ENCODE data around the gene ARHGEF26. TPM values are rescaled to one million over a fixed set of nuclear protein-coding genes. Genes with fewer than 3 reads are reported as not detected.
A peak's percentile ranks its signal among the peaks of the same experiment; 100 is the strongest.

Gene ARHGEF26
- total RNA-seq, 1 experiment from 2014 or later = 2.9 TPM

DNA sequence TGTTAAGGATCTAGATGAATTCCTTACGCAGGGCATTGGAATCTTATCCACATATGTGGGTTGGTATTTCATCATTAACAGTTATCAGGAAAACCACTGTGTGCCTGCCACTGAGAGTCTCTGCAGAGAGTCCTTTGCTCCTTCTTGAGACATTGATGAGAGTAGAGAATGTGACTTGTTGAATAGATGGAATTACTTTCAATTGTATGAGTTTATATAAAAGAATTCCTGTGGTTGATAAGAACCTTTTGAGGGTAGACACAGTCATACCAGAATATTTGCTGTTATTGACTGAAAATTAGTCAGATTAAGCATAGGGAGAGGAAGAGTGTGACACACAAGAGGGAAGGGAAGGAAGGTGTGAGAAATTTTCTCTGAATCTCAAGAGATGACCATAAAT is 30.8 kb downstream of the ARHGEF26 start:
- DNase-seq (ENCODE audit: extremely low read depth, low read depth) = no peak

DNA sequence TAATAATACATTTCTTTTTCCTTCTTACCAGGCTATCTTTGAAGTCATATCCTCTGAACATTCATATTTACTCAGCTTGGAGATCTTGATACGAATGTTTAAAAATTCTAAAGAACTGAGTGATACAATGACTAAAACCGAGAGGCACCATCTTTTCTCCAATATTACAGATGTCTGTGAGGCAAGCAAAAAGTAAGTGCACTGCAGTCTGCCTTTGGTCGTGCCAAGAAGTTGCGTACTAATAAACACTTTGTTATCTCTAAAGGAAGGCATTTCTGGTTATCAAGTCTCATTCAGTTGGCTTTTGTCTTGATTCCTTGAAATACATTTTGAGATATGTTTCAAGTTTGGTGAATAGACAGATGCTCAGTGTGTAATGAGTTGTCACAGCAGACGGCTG is 31.6 kb downstream of the ARHGEF26 start:
- no peak for DNase-seq (ENCODE audit: extremely low read depth, low read depth)

DNA sequence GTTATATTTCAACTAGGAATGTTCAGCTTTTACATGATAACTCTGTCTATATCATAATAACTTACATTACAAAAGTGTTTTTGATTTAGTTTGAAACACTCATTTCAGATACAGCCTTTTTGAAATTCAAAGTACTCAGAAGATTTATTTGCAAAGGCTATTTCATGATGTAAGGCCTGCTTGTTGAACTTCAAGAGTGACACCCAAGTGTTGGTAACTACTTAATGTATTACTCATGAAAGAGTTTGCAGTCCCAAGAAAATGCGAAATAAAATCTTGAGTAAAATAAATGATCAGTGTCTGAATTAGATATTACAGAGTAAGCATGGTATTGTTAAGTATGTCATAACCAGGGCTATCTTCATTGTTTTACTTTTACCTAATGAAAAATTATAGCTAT is 35.3 kb downstream of the ARHGEF26 start:
- DNase-seq (ENCODE audit: extremely low read depth, low read depth) = peak; percentile 34

DNA sequence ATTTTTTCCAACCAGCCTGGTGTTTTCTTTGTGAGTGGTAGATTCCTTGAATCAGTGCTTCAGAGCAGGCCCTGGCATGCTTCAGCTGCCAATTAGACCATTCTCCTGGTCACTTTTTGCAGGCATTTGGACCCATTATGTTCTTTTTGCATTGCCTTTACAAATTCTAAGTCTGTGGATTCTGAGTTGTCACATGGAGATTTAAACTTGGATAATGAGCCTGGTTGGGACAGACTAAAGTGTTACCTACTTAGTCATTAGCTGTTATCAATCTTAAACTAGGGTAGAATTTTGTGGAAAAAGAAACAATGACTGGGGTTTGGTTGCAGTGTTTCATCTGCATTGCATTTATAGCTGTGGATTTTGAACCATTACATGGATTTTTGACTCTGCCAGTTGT is 40.6 kb downstream of the ARHGEF26 start:
- DNase-seq (ENCODE audit: extremely low read depth, low read depth) = no peak

DNA sequence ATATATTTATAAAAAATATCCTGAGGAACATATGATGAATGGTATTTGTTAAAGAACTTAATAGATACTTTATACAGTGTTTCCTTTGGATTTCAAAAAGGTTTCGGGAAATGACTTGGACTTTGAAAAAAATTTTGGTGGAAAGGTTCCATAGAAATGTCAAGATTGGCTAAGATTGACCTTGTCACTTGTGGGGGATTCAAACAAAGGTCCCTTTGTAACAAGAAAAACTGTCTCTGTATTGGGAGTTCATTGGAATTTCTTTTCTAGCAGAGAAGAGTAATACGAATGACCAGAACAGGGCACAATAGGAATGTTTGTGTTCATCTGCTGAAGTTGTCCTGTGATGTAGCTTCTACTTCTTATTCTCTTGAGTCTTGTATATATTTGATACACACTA is 43.2 kb downstream of the ARHGEF26 start:
- DNase-seq (ENCODE audit: extremely low read depth, low read depth) = no peak

DNA sequence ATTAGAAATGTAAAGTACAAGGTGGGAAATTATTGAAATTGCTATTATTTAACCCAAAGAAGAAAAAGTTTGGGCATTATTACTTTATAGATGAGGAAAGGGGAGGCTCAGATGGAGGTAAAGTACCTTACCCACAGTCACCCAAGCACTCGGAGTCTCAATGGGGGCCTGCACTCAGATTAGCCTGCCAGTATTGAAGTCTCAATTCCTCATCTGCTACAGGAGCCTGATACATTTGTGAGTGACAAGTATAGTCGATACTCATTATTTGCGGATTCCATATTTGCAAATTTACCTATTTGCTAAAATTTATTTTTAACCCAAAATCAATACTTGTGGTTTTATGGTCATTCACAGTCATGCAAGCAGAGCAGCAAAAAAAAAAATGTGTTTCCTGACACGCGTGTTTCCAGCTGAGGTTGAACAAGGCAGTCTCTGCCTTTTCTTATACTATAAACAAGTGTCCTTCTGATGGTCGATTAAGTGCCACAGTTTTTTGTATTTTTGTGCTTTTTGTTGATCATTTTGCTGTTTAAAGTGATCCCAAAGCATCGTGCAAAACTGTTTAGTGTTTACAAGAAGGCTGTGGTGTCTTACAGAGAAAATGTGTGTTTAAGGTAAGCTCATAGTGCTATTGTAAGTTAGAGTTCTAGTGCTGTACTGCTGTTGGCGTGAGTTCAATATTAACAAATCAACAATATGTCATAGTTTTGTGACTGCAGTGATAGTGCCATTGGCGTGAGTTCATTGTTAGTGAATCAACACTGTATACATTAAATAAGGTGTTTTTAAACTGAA is 48.0 kb downstream of the ARHGEF26 start:
- no peak for DNase-seq (ENCODE audit: extremely low read depth, low read depth)

DNA sequence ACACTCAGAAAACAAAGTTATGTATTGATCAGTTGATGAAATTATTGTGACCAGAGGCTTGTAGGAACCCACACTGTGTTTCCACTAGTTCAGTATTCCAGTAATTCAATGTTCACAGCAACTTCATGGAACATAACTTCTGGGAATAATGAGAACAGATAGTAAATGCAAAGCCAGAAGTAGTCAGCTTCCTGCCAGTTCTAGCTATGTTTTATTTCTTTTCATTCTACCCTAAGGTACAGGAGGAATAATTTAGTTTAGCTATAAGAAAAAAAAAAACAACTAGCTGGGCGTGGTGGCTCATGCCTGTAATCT is 48.6 kb downstream of the ARHGEF26 start:
- no peak for DNase-seq (ENCODE audit: extremely low read depth, low read depth)

DNA sequence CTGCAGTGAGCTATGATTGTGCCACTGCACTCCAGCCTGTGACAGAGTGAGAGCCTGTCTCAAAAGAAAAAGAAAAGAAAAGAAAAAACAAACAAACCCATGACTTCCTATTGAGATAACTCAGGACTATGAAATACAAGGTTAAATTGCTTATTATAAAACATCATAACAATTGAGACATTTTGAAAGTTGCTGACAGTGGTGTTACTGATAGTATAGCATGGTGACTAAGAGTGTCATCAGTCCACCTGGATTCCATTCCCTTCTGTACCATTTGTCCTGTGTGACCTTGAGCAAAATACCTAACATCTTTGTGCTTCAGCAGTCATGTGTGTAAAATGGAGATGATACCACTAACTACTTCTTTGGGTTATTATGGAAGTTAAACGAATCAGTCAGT is 49.1 kb downstream of the ARHGEF26 start:
- DNase-seq (ENCODE audit: extremely low read depth, low read depth) = no peak

DNA sequence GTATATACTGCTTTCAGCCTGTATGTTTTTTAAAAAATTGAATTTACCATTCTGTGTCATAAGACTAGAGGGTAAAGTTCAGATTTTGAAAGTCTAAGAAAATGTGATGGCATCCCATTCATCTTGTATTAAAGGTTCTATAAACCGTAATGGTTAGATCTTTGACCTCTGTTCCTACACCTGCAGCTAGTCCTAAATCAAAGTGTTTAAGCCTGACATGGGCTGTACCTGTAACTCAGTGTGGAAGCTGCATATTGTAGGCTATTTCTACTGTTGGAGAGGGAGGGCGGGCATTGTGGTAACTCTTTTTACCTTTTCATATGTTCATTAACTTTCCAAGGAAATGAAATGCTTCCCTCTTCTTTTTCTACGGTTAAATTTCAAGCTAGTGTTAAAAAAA is 53.9 kb downstream of the ARHGEF26 start:
- no peak for DNase-seq (ENCODE audit: extremely low read depth, low read depth)

DNA sequence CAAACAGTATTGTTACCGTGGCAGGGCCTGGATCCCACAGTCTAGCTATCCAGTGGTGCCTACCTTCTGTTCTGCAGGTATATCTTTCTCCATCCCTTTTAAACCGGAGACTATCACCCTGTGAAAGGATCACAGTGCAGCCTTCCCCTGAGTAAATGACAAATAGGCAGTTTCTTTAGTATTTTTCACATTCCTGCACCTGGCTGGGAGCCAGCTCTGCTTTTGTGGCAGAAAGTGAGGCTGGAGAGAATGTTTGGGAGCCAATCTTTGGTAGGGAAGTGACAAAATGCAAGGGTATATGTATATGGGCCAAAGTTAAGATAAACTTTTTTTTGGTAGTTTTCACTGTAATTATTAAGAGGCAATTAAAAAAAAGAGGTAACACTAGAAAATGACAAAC is 54.8 kb downstream of the ARHGEF26 start:
- DNase-seq (ENCODE audit: extremely low read depth, low read depth) = no peak

DNA sequence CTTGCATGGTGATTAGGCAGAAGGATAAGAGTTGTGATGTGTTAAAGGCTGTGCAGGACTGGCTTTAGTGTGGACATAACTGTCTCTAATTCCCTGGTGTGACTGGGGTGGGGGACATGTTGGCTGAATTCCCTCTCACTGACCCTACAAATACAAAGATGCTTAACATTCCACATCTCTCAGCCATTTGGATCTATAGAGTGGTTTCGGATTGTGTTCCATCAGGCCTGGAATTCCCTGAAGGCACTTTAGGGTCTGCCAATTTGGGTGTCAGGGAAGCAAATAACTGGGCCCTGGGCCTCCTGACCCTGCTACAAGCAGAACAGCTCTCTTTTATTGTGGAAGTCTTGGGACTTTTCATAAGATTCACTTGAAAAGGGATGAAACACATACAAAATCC is 56.2 kb downstream of the ARHGEF26 start:
- DNase-seq (ENCODE audit: extremely low read depth, low read depth) = no peak

DNA sequence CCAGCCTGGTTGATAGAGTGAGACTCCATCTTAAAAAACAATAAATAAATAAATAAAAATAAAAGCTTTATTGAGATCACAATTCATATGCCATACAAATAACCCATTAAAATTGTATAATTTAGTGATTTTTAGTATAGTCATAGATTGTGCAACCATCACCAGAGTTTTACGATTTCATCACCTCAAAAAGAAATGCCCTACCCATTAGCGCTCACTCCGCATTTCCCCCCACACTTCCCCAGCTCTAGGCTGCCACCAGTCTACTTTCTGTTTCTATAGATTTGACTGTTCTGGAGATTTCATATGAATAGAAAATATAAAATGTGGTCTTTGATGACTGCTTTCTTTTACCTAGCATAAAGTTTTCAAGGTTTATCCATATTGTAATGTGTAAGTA is 57.0 kb downstream of the ARHGEF26 start:
- DNase-seq (ENCODE audit: extremely low read depth, low read depth) = no peak

DNA sequence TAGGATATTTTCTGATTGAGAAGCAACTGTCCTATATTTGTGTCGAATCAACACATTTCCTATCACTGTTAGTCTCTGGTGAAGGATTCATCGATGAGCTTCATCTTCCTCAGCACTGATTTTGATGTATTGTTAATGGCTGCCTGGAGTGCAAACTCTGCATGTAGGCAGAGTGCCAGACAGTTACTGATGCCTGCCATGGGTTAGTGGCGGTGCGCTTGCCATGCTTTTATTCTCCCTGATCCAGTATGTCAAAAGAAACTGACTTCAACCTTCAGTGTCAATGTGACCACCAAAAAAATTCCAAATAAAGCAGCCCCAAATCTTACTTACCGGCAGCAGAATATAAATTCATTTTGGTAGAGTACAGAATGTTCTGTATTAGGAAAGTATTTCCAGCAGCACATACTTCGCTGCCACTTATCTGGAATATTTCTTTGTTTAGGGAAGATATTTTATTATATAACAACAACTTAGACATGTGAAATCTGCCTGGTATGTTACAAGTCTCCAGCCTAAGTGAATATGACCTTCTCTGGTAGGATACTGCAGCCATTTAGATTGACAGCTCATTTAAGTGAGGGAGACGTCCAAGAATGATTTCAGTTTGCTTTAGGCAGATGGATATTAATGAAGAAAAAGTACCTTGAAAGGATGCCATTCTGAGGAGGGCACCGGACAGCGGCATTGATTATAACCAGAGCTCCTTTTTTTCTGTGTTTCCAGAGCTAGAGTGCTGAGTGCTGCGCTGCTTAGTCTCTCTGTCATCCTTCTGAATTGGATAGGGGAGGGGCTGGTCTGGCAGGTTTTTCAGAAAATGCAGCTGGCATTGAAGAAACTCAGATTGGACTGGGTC is 59.9 kb downstream of the ARHGEF26 start:
- DNase-seq (ENCODE audit: extremely low read depth, low read depth) = no peak

DNA sequence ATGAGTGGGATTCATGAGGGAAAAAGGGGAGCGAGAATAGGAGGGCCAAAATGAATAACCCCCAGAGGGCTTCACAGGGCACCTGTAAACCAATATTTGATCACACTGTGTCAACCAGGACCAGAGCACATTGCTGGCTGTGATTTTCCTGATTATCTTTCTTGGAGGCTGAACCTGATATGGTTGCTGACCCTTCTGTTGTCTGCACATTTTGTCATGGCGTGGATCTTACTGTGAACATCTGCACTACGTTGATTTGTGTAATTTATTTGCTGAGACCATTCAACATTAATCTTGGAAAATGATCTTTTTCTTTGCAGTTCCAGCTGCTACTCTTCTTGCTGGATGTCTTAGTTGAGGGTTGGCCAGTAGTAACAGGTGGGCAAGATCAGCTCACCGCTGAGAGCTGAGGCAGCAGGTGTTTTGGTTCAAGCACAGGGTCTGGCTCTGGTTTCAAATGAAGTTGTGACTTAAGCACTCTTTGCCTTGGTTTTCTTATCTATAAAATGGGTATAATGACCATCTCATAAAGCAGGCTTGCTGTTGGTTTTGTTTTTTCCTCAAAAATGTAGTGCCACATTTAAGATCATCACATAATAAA is 61.2 kb downstream of the ARHGEF26 start:
- DNase-seq (ENCODE audit: extremely low read depth, low read depth) = no peak

DNA sequence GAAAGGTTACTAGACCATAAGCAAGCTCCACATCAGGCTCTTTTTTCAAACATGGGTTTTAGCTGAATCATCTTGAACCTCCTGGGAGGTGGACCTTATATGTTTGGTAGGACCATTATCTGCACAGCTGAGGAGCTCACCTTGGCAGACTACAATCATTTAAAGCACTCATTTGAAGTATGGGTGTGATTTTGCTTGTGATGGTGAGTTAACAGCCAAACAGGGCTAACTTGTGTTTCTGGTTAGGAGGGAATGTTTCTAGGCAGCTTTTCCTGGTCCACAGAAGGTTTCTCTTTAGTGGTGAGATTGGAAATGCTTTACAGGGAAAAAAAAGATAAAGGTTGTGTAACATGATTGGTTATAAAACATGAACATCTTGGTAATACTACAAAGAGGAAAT is 61.8 kb downstream of the ARHGEF26 start:
- DNase-seq (ENCODE audit: extremely low read depth, low read depth) = no peak

DNA sequence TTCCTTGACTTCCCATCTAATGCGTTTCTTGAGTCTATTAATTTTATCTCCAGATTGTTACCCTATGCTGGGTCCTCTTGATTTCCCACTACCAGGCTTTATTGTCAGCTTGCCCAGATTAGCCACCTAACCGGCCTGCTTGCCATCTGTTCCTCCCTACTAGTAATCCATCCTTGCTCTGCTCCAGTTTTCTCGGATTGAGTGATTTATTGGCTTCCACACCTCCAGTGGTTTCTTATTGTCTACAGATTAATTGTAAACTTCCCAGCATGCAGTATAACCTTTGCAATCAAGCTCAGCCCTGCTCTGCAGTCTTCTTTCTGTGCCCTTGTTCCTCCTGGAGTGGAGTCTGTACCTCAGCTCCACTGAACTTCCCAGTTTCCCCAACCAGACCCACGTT is 63.4 kb downstream of the ARHGEF26 start:
- DNase-seq (ENCODE audit: extremely low read depth, low read depth) = no peak

DNA sequence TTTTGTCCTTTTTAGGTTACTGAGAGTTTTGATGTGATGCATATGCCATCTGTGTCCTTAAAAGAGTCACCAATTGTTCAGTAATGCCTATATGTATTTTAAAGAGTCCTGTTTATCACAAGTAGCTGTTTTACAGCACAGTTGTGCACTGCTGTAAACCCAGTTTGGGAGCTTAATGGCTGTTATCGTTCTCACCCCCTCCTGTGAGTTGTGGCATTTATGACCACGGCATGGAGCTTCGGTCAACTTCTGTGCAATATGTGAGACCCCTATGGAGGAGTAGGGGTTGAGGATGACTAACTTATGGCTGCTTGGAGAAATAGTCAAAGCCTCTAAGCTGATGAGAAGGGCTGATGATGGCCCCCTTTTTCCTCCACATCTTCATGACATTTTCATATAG is 67.2 kb downstream of the ARHGEF26 start:
- DNase-seq (ENCODE audit: extremely low read depth, low read depth) = no peak

DNA sequence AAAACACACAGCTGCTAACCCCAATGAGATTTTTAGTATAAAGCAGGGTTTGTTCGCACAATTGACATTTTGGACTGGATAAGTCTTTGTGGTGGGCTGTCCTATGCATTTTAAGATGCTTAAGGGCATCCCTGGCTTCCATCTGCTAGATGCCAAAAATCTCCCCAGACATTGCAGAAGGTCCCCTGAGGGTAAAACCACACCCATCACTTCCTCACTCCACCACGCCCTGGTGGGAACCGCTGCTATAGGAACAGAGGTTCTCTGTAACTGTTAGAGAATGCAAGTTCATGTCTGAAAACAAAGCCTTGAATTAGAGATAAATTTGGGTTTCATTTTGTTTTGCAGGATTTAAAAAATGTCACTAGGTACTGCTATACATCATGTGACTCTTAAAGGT is 67.7 kb downstream of the ARHGEF26 start:
- no peak for DNase-seq (ENCODE audit: extremely low read depth, low read depth)

DNA sequence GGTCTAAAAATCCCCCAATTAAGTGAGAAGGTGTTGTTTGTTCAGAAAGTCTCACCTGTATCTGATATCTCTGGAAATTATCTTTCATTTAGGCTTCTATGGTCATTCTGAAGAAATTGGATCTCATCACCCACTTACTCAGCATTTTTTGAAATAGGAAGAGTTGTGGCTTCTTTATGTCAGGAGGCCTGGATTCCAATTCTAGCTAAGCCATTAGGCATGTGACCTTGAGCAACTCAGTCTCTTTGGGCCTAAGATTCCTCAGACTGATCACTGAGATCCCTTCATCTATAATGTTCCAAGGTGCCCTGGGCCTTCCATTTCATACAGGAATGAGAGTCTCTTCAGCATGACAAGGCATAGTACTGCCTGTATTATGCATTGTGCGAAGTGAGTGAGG is 70.3 kb downstream of the ARHGEF26 start:
- DNase-seq (ENCODE audit: extremely low read depth, low read depth) = no peak

DNA sequence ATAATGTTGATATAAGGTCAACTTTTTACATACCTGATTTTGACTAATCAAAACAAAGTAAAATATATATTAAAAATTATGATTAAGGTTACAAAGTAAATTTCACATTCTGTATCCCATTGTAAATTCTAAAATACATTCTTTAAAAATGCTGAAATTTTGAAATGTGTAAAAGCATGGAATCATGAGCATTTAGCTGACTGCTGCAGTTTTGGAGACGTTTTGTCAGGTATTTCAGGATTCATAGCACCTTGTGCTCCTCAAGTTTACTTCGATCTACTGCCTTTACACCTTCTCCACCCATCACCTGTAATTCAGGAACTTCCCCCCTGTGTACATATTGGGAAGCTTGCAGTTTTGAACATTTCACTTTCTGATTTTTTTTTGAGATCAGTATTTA is 71.0 kb downstream of the ARHGEF26 start:
- DNase-seq (ENCODE audit: extremely low read depth, low read depth) = no peak

DNA sequence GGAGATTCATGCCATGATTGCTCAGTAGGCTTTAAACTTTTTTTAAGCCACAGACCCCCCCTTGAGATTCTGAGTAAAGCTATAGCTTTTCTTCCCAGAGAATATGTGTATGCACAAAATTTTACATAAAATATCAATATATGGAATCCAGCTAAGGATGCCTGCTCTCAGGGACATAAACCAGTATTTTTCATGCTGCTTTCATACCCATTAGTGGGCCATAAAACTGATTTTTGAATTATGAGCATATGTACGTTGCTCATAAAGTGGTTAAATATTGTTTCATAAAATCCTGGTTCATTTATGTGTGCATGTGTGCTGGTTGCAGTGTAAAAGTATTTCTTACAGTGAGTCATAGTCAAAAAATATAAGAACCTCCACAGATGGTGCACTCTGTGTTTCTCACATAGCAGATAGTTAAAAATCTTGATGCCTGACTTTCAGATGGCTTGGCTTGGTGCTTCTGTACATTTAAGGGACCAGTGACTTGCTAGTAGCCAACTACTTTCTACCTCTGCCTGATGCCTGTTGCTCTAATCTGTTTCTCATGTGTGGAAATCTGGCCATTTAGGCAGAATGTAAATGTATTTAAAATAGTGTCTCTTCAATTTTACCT is 71.9 kb downstream of the ARHGEF26 start:
- DNase-seq (ENCODE audit: extremely low read depth, low read depth) = no peak

Measured in NCI-H460 (cell line).